ENCODE data around the gene ABCB11. TPM values are rescaled to one million over a fixed set of nuclear protein-coding genes. Genes with fewer than 3 reads are reported as not detected.
A peak's percentile ranks its signal among the peaks of the same experiment; 100 is the strongest.

The ABCB11 gene
- total RNA-seq, 1 experiment from 2014 or later, result 0.12 TPM

DNA sequence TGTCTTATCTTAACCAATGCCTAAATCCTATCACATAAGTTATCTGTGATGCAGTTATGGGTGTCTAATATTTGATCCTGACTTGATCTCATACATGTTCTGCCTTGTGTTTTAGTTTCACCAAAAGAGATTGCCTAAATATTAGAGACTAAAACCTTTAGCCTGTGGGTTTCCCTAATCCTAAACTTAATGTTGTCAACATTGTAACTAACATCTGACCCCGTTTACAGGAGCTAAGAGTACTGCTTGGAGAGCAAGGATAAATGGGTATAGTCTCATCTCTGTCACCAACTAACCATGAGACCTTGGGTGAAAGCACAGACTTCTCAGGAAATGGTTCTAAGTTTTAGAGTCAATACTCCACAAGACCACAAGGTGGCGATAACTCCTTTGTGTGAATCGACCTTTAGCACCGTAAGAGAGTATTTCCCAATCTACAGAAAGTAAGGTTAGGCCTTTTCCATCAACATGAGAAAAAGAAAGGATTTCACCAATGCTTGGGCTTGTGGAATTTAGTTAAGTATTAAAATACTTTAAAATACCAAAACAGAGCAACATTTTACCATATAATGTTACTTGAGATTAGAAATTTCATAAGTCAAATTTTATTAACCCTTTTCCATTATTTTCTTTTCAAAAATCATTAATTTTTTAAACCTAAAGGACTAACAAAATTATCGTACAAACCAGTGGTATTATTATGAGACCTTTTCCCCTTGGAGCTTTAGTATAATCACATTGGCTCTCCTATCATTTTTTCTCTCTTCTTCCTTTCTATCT is 69.5 kb downstream of the ABCB11 start:
- H3K36me3 ChIP-seq (ENCODE audit: control insufficient read depth in 1 of 2, insufficient read depth in 2 of 2, low read length in 2 of 2), result no peaks in the 10 kb centered on the region
- CTCF ChIA-PET, result interaction anchor here (0.6 to 1.9 kb wide), 6 partner anchors 8 to 436 kb away, joined by 3 to 18 read pairs (median 4); no protein-coding TSS in a partner anchor

More for the DNA sequence above, 69.5 kb downstream of the ABCB11 start:
- H3K27ac ChIP-seq (ENCODE audit: low read depth, low read length), result no peak overlapping the region
- no peaks in the 10 kb centered on the region for H3K9me2 ChIP-seq (ENCODE audit: insufficient read depth)
- POLR2A ChIA-PET, result no interaction called here
- DNase-seq (ENCODE audit: low read depth, low spot score), result peak; percentile 79
- H3K27me3 ChIP-seq (ENCODE audit: insufficient read depth, low read length), result no peaks in the 10 kb centered on the region
- peak overlapping the region; percentile 95 for H2AFZ ChIP-seq (ENCODE audit: low read depth, low read length, poor library complexity, severe bottlenecking)
- H3K79me2 ChIP-seq (ENCODE audit: insufficient read depth, low read length), result no peaks in the 10 kb centered on the region
- no peak overlapping the region for H3K4me3 ChIP-seq (replicated peaks in 1 of 2; ENCODE audit: low read depth in 1 of 2, low read length in 2 of 2)
- H3K9ac ChIP-seq (ENCODE audit: low read length), result no peak overlapping the region
- H3K4me2 ChIP-seq (ENCODE audit: low read length), result no peak overlapping the region; the same call in 1 of the 2 replicates
- TF ChIP-seq SRF (IDR thresholded peaks at IDR 0.05; ENCODE audit: low read depth) (no peak), RAD21 (IDR thresholded peaks at IDR 0.05; ENCODE audit: low read depth) (peak; percentile 86), SIN3A (IDR thresholded peaks at IDR 0.05; ENCODE audit: low read depth) (no peak), CBX3 (IDR thresholded peaks at IDR 0.05; ENCODE audit: low read depth) (peak; percentile 53; the same call in 1 of the 2 replicates), CEBPB (IDR thresholded peaks at IDR 0.05; ENCODE audit: low read depth) (peak; percentile 90)
- TF ChIP-seq, protein P1, sequence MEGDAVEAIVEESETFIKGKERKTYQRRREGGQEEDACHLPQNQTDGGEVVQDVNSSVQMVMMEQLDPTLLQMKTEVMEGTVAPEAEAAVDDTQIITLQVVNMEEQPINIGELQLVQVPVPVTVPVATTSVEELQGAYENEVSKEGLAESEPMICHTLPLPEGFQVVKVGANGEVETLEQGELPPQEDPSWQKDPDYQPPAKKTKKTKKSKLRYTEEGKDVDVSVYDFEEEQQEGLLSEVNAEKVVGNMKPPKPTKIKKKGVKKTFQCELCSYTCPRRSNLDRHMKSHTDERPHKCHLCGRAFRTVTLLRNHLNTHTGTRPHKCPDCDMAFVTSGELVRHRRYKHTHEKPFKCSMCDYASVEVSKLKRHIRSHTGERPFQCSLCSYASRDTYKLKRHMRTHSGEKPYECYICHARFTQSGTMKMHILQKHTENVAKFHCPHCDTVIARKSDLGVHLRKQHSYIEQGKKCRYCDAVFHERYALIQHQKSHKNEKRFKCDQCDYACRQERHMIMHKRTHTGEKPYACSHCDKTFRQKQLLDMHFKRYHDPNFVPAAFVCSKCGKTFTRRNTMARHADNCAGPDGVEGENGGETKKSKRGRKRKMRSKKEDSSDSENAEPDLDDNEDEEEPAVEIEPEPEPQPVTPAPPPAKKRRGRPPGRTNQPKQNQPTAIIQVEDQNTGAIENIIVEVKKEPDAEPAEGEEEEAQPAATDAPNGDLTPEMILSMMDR (IDR thresholded peaks at IDR 0.05 in 2 of 3, conservative IDR thresholded peaks at IDR 0.05 in 1 of 3; ENCODE audit: borderline replicate concordance in 1 of 3, insufficient read depth in 1 of 3, low read depth in 2 of 3, low read length in 2 of 3), result peak; percentile 69 to 89 (median 81)
- no peaks in the 10 kb centered on the region for H3K9me3 ChIP-seq (ENCODE audit: control insufficient read depth in 1 of 2, insufficient read depth in 1 of 2, low read depth in 1 of 2, low read length in 2 of 2)
- no peaks in the 10 kb centered on the region for H4K20me1 ChIP-seq (ENCODE audit: insufficient read depth)
- intact Hi-C loops (cut with micrococcal nuclease), result loop anchor here (1.0 to 5.0 kb wide), 3 partner anchors 171 to 436 kb away; no protein-coding TSS in a partner anchor
- RAD21 ChIA-PET (ENCODE audit: low non-redundant PET in 1 of 2, low total read pairs in 2 of 2, uncharacterized antibody in 2 of 2, unreplicated experiment in 2 of 2), result no interaction called here
- H3K4me1 ChIP-seq (ENCODE audit: control insufficient read depth in 1 of 2, insufficient read depth in 2 of 2, low read length in 2 of 2), result 0 out of 4 replicates have a peak, but pooled peaks cover 0 to 2% of the 10 kb centered on the region in 2 experiments
- ATAC-seq, result peak; percentile 98
- no TSS peak for BruUV-seq (replicated peaks)

Data from HCT116 (cell line).